GM12878 (cell line): ENCODE results near the gene ATXN3. TPM values are rescaled to one million over a fixed set of nuclear protein-coding genes. Genes with fewer than 3 reads are reported as not detected.

Experiments used
- ATAC-seq: fragments of 200-7000 bp; cut with Tn5 transposase; 3 replicates; pipeline ENCODE4 v1.9.1; 2020; ENCODE audit warnings: mild to moderate bottlenecking, moderate library complexity
- BruUV-seq: library from RNA; stranded (reverse); fragments of 400-500 nt; replicated peaks from 2 replicates; lab custom pipeline; 2021; lab: Mats Ljungman, UMichigan
- CTCF ChIA-PET: fragments of 300-600 bp; sonication (Branson Sonifier 250); formaldehyde crosslinking; extraction: SDS; loops from one replicate; lab custom pipeline; 2021; ENCODE audit warnings: inconsistent platforms; lab: Yijun Ruan, JAX
- POLR2A ChIA-PET: fragments of 350-600 bp; formaldehyde crosslinking; extraction: SDS; loops from one replicate; lab custom pipeline; 2021; ENCODE audit warnings: inconsistent platforms; lab: Charles Lee
- RAD21 ChIA-PET: fragments of 300-600 bp; sonication (Branson Sonifier 250); formaldehyde crosslinking; loops from one replicate; lab custom pipeline; 2023; ENCODE audit warnings: antibody characterized with exemption; ENCODE audit not compliant: unreplicated experiment; lab: Charles Lee
- SMC1A ChIA-PET: fragments of 300-600 bp; sonication (Branson Sonifier 250); formaldehyde crosslinking; loops from one replicate; lab custom pipeline; 2023; ENCODE audit not compliant: unreplicated experiment, uncharacterized antibody; lab: Charles Lee
- DNase-seq: peaks from one replicate; pipeline ENCODE4 v3.0.0-alpha.2; 2011; ENCODE audit warnings: low read depth, low spot score
- FAIRE-seq: peaks from 3 replicates; lab custom pipeline; 2011; peaks lifted over from hg19 to GRCh38; lab: Jason Lieb, UNC
- H2AFZ ChIP-seq: 2 replicates; pipeline ENCODE4 v1.6.0; 2011; ENCODE audit warnings: low read depth, low read length, control low read depth; ENCODE audit not compliant: control insufficient read depth
- H3K27ac ChIP-seq: 2 replicates; pipeline ENCODE4 v1.5.1; 2011; ENCODE audit warnings: control low read depth; ENCODE audit not compliant: control insufficient read depth, insufficient read depth
- H3K27me3 ChIP-seq, 2 experiments: replicated peaks in 1 of 2; 2 replicates each; pipeline versions ENCODE4 v1.6.0 to v1.6.1; 2011; ENCODE audit warnings: low read length in 1 of 2; ENCODE audit not compliant: control insufficient read depth in 2 of 2, insufficient read depth in 2 of 2
- H3K36me3 ChIP-seq, 2 experiments: 2 replicates each; pipeline ENCODE4 v1.5.1; 2011; ENCODE audit warnings: low read length in 1 of 2; ENCODE audit not compliant: control insufficient read depth in 2 of 2, insufficient read depth in 2 of 2
- H3K4me1 ChIP-seq: 2 replicates; pipeline ENCODE4 v1.6.1; 2011; ENCODE audit warnings: mild to moderate bottlenecking, low read length, moderate library complexity, mixed read lengths; ENCODE audit not compliant: control insufficient read depth, insufficient read depth
- H3K4me2 ChIP-seq: 2 replicates; pipeline ENCODE4 v1.6.0; 2011; ENCODE audit warnings: control low read depth; ENCODE audit not compliant: control insufficient read depth, insufficient read depth
- H3K4me3 ChIP-seq: fragments of 200-600 bp; sonication (generic); 2 replicates; pipeline ENCODE4 v1.5.1; 2016
- H3K79me2 ChIP-seq: 2 replicates; pipeline ENCODE4 v1.6.0; 2011; ENCODE audit warnings: low read length; ENCODE audit not compliant: control insufficient read depth, insufficient read depth
- H3K9ac ChIP-seq: 2 replicates; pipeline ENCODE4 v1.8.0; 2011; ENCODE audit warnings: low read length, control low read depth, mixed read lengths; ENCODE audit not compliant: control insufficient read depth, insufficient read depth
- H3K9me3 ChIP-seq: replicated peaks from 3 replicates; pipeline ENCODE4 v1.5.1; 2011; ENCODE audit warnings: mild to moderate bottlenecking, low read length; ENCODE audit not compliant: control insufficient read depth, insufficient read depth
- H4K20me1 ChIP-seq: 2 replicates; pipeline ENCODE4 v1.6.0; 2011; ENCODE audit not compliant: control insufficient read depth, insufficient read depth
- ATF7 ChIP-seq: fragments of 450-650 bp; IDR thresholded peaks from 2 replicates; pipeline ENCODE4 v1.6.1; 2016; ENCODE audit warnings: low read depth, mild to moderate bottlenecking
- CTCF ChIP-seq, 3 experiments: IDR thresholded peaks in 2 of 3; conservative IDR thresholded peaks in 1 of 3; 2 replicates each; pipeline ENCODE4 v1.5.1; 2011; ENCODE audit warnings: low read depth in 3 of 3, low read length in 3 of 3, mild to moderate bottlenecking in 3 of 3, control low read depth in 2 of 3, moderate library complexity in 2 of 3, inconsistent platforms in 1 of 3, mixed read lengths in 1 of 3; ENCODE audit not compliant: control insufficient read depth in 2 of 3, insufficient read depth in 1 of 3; ENCODE audit errors: extremely low read depth in 1 of 3
- HDGF ChIP-seq: fragments of 450-650 bp; IDR thresholded peaks from 2 replicates; pipeline ENCODE4 v1.6.1; 2016; ENCODE audit warnings: antibody characterized with exemption
- IRF5 ChIP-seq: fragments of 450-650 bp; IDR thresholded peaks from 2 replicates; pipeline ENCODE4 v1.6.1; 2017; ENCODE audit warnings: borderline replicate concordance
- JUNB ChIP-seq: IDR thresholded peaks from 2 replicates; pipeline ENCODE4 v1.6.1; 2016; ENCODE audit warnings: antibody characterized with exemption, mild to moderate bottlenecking
- JUND ChIP-seq: IDR thresholded peaks from 2 replicates; pipeline ENCODE4 v1.6.1; 2012; ENCODE audit warnings: low read depth, mild to moderate bottlenecking, low read length, improper control_type of control experiment, moderate library complexity
- MAX ChIP-seq: IDR thresholded peaks from 2 replicates; pipeline ENCODE4 v1.6.1; 2012; ENCODE audit warnings: low read depth, low read length, improper control_type of control experiment
- NRF1 ChIP-seq: conservative IDR thresholded peaks from 2 replicates; pipeline ENCODE4 v1.6.1; 2011; ENCODE audit warnings: mild to moderate bottlenecking, low read depth, low read length, improper control_type of control experiment
- PKNOX1 ChIP-seq: fragments of 450-650 bp; IDR thresholded peaks from 2 replicates; pipeline ENCODE4 v1.6.1; 2016; ENCODE audit warnings: mild to moderate bottlenecking
- RAD21 ChIP-seq: IDR thresholded peaks from 2 replicates; pipeline ENCODE4 v1.6.1; 2011; ENCODE audit warnings: mild to moderate bottlenecking, low read depth, low read length, moderate library complexity; ENCODE audit not compliant: insufficient read depth
- RCOR1 ChIP-seq: conservative IDR thresholded peaks from 2 replicates; pipeline ENCODE4 v1.6.1; 2012; ENCODE audit warnings: low read depth, low read length, improper control_type of control experiment
- SMAD5 ChIP-seq: IDR thresholded peaks from 2 replicates; pipeline ENCODE4 v1.6.1; 2016; ENCODE audit warnings: antibody characterized with exemption, low read depth
- SMC3 ChIP-seq: IDR thresholded peaks from 2 replicates; pipeline ENCODE4 v1.6.1; 2011; ENCODE audit warnings: low read length, improper control_type of control experiment, borderline replicate concordance
- ZBTB11 ChIP-seq: fragments of 450-650 bp; formaldehyde crosslinking; IDR thresholded peaks from 2 replicates; pipeline ENCODE4 v1.5.0; 2022; ENCODE audit warnings: mild to moderate bottlenecking, missing genetic modification characterization
- WGBS: methylation state at CpG from one replicate; pipeline ENCODE4 v1.1.6; 2016; ENCODE audit warnings: low lambda C conversion rate; ENCODE audit not compliant: insufficient replicate concordance, insufficient coverage; ENCODE audit errors: missing lambda C conversion rate; 5-methylcytosine and 5-hydroxymethylcytosine counted together
- in situ Hi-C: fragments of 300-500 bp; cut with MboI; formaldehyde crosslinking; loops from 9 replicates; pipeline ENCODE4 v1.14.3; 2018; ENCODE audit warnings: mixed read lengths
- intact Hi-C: fragments of 100-400 bp; cut with micrococcal nuclease; formaldehyde crosslinking; loops from one replicate; pipeline ENCODE4 v1.14.2; 2022; ENCODE audit not compliant: unreplicated experiment
- polyA plus RNA-seq, 11 experiments: library from polyadenylated mRNA; depleted of rRNA in 4 of 11; unstranded in 6 of 11; stranded (reverse) in 5 of 11; fragments of >200 nt; fragmentation: Nextera tagmentation in 4 of 11; fragmentation: Illumina TruSeq in 1 of 11; extraction: Ambion mirVana in 4 of 11; extraction: Trizol in 1 of 11; gene quantifications; 1 replicate in 1 of 11; 2 replicates in 10 of 11; pipeline versions ENCODE4 v1.2.1 to v1.2.3, GENCODE V29; 2011 to 2016; ENCODE audit warnings: inconsistent platforms in 2 of 11, missing spikeins in 2 of 11, low read depth in 1 of 11
- total RNA-seq, 4 experiments: library from RNA; depleted of rRNA in 3 of 4; stranded (reverse); fragments of >200 nt in 3 of 4; fragmentation: Illumina TruSeq in 1 of 4; extraction: Trizol in 1 of 4; gene quantifications; 2 replicates each; pipeline versions ENCODE4 v1.2.1 to v1.2.3, GENCODE V29; 2013 to 2021

ATXN3 gene
- total and polyA plus RNA-seq, 10 of the 15 experiments (the other 5 are each of a cell fraction or from before 2014, with no cell fraction given), result 15.1 to 27.3 (median 19.2) TPM

DNA sequence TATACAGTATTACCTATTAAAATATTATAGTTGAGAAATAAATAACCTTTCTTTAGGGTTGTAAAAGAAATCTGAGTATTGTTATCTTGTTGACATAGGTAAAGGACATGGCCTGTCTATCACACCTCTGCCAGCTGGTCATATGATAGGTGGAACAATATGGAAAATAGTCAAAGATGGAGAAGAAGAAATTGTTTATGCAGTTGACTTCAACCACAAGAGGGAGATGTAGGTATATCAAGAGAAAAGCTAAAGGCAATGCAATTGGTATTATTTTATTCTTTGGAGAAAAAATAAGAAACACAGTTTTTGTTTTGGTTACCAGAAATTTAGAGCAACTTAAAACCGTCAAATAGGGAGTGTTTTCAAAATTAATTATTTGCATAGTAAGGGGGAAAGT, 28.9 kb upstream of the ATXN3 start:
- intact Hi-C loops, result loop anchor here (5.0 to 10.0 kb wide), 4 partner anchors 190 to 547 kb away; partner anchors contain the start of gene SLC24A4
- no peaks in the 10 kb centered on the region for H3K4me1 ChIP-seq
- H3K9ac ChIP-seq, result no peak overlapping the region
- no peaks in the 10 kb centered on the region for H3K27me3 ChIP-seq
- ChIA-PET SMC1A (interaction anchor here (0.7 to 3.5 kb wide), 10 partner anchors 9 to 450 kb away, joined by 3 to 27 read pairs (median 4); no protein-coding TSS in a partner anchor), RAD21 (interaction anchor here (0.9 to 2.7 kb wide), 11 partner anchors 10 to 374 kb away, joined by 3 to 19 read pairs (median 4); partner anchors contain the start of genes ATXN3, CPSF2, NDUFB1 and SLC24A4), CTCF (interaction anchor here (0.8 to 7.9 kb wide), 15 partner anchors 10 to 555 kb away, joined by 3 to 77 read pairs (median 6); partner anchors contain the start of genes CPSF2 and NDUFB1), POLR2A (interaction anchor here (0.6 to 0.7 kb wide), 2 partner anchors 163 to 389 kb away, joined by 3 to 4 read pairs; no protein-coding TSS in a partner anchor)
- TF ChIP-seq MAX (no peak), HDGF (no peak), PKNOX1 (peak; percentile 73), IRF5 (no peak), RCOR1 (no peak), CTCF (IDR thresholded peaks at IDR 0.05 in 2 of 3, conservative IDR thresholded peaks at IDR 0.05 in 1 of 3; ENCODE audit: control insufficient read depth in 2 of 3, extremely low read depth in 1 of 3, insufficient read depth in 1 of 3, low read depth in 3 of 3, low read length in 3 of 3) (peak; percentile 30 to 59 (median 36); a peak in 3 of 6 replicates), ZBTB11 (CRISPR knock-in tag) (no peak), JUND (no peak), ATF7 (no peak), NRF1 (no peak), SMAD5 (no peak), RAD21 (peak; percentile 54), JUNB (no peak), SMC3 (peak; percentile 57; the same call in 1 of the 2 replicates)
- H2AFZ ChIP-seq, result no peak overlapping the region
- WGBS, result 94% methylated on average over 1 of the region's 1 CpG
- H3K79me2 ChIP-seq, result no peaks in the 10 kb centered on the region
- FAIRE-seq (no peak), ATAC-seq (0 out of 3 replicates have a peak, but pooled peaks have one; percentile 35), DNase-seq (no peak)
- H4K20me1 ChIP-seq, result no peaks in the 10 kb centered on the region
- H3K4me3 ChIP-seq, result no peak overlapping the region
- no TSS peak for BruUV-seq
- H3K36me3 ChIP-seq, result peaks cover 0 to 15% of the 10 kb centered on the region in 2 experiments; a peak in 2 of 4 replicates
- in situ Hi-C loops, result loop anchor here (25.0 kb wide), 1 partner anchor 552 kb away; no protein-coding TSS in a partner anchor
- no peak overlapping the region for H3K27ac ChIP-seq
- no peaks in the 10 kb centered on the region for H3K9me3 ChIP-seq
- H3K4me2 ChIP-seq, result no peak overlapping the region
